ENCODE results near the gene KDM4C.

Gene KDM4C

GRCh38 chr9:7086389-7086788, 328.6 kb downstream of the KDM4C start:
- no peak for DNase-seq
- Mint-ChIP-seq H3K27ac (peak overlapping the region; percentile 39), H3K36me3 (ENCODE audit: low read depth) (no peaks in the 10 kb centered on the region), H3K4me1 (peaks cover 33% of the 10 kb centered on the region), H3K4me3 (no peak overlapping the region), H3K27me3 (ENCODE audit: low read depth, poor library complexity) (no peaks in the 10 kb centered on the region), H3K9me3 (no peaks in the 10 kb centered on the region)
- no peak for TF ChIP-seq CTCF (IDR thresholded peaks at IDR 0.05)

- H3K4me1 Mint-ChIP-seq: peaks cover 35% of the 10 kb centered on the region
- H3K36me3 Mint-ChIP-seq (ENCODE audit: low read depth): no peaks in the 10 kb centered on the region
- no peaks in the 10 kb centered on the region for H3K27me3 Mint-ChIP-seq (ENCODE audit: low read depth, poor library complexity)
- no peak for DNase-seq
- no peak overlapping the region for H3K4me3 Mint-ChIP-seq
- TF ChIP-seq CTCF (IDR thresholded peaks at IDR 0.05): no peak
- H3K27ac Mint-ChIP-seq: no peak overlapping the region
- no peaks in the 10 kb centered on the region for H3K9me3 Mint-ChIP-seq
These were observed 330.8 kb downstream of the KDM4C start for GRCh38 chr9:7088611-7089010.

GRCh38 chr9:7089406-7090193, 331.8 kb downstream of the KDM4C start:
- peaks cover 43% of the 10 kb centered on the region for H3K4me1 Mint-ChIP-seq
- H3K36me3 Mint-ChIP-seq (ENCODE audit: low read depth): no peaks in the 10 kb centered on the region
- no peaks in the 10 kb centered on the region for H3K27me3 Mint-ChIP-seq (ENCODE audit: low read depth, poor library complexity)
- DNase-seq: no peak
- H3K27ac Mint-ChIP-seq: no peak overlapping the region
- no peak overlapping the region for H3K4me3 Mint-ChIP-seq
- no peaks in the 10 kb centered on the region for H3K9me3 Mint-ChIP-seq
- TF ChIP-seq CTCF (IDR thresholded peaks at IDR 0.05): no peak

GRCh38 chr9:7093040-7093439, 335.3 kb downstream of the KDM4C start:
- no peak for DNase-seq
- Mint-ChIP-seq H3K27ac (no peak overlapping the region), H3K9me3 (no peaks in the 10 kb centered on the region), H3K27me3 (ENCODE audit: low read depth, poor library complexity) (peaks cover 4% of the 10 kb centered on the region), H3K36me3 (ENCODE audit: low read depth) (no peaks in the 10 kb centered on the region), H3K4me1 (peaks cover 56% of the 10 kb centered on the region), H3K4me3 (no peak overlapping the region)
- TF ChIP-seq CTCF (IDR thresholded peaks at IDR 0.05): no peak

- H3K4me1 Mint-ChIP-seq: peaks cover 61% of the 10 kb centered on the region
- peaks cover 6% of the 10 kb centered on the region for H3K9me3 Mint-ChIP-seq
- DNase-seq: no peak
- no peak overlapping the region for H3K27ac Mint-ChIP-seq
- peaks cover 4% of the 10 kb centered on the region for H3K27me3 Mint-ChIP-seq (ENCODE audit: low read depth, poor library complexity)
- no peak overlapping the region for H3K4me3 Mint-ChIP-seq
- H3K36me3 Mint-ChIP-seq (ENCODE audit: low read depth): peaks cover 6% of the 10 kb centered on the region
- TF ChIP-seq CTCF (IDR thresholded peaks at IDR 0.05): peak; percentile 48
These were observed 336.3 kb downstream of the KDM4C start for GRCh38 chr9:7094052-7094451.

GRCh38 chr9:7094576-7094975, 336.8 kb downstream of the KDM4C start:
- no peak overlapping the region for H3K27ac Mint-ChIP-seq
- H3K36me3 Mint-ChIP-seq (ENCODE audit: low read depth): peaks cover 6% of the 10 kb centered on the region
- peaks cover 4% of the 10 kb centered on the region for H3K27me3 Mint-ChIP-seq (ENCODE audit: low read depth, poor library complexity)
- H3K9me3 Mint-ChIP-seq: peaks cover 11% of the 10 kb centered on the region
- DNase-seq: no peak
- H3K4me3 Mint-ChIP-seq: no peak overlapping the region
- H3K4me1 Mint-ChIP-seq: peaks cover 56% of the 10 kb centered on the region
- no peak for TF ChIP-seq CTCF (IDR thresholded peaks at IDR 0.05)

All from nephron progenitor cell (in vitro differentiated cells).